OCI-LY3 (cell line): Measurements from ENCODE around the gene TMC5.

Source experiments
- EZH2phosphoT487 ChIP-seq: fragments of 200-600 bp; shearing (Covaris generic); IDR thresholded peaks from 2 replicates; pipeline ENCODE4 v1.6.1; 2018; ENCODE audit warnings: antibody characterized with exemption, mixed run types, low read depth
- TF ChIP-seq, protein P1 (sequence below): fragments of 200-600, 300-600 bp; sonication (generic); IDR thresholded peaks from 2 replicates; pipeline ENCODE4 v1.5.1; 2014; ENCODE audit warnings: antibody characterized with exemption, low read length, low read depth

DNA sequence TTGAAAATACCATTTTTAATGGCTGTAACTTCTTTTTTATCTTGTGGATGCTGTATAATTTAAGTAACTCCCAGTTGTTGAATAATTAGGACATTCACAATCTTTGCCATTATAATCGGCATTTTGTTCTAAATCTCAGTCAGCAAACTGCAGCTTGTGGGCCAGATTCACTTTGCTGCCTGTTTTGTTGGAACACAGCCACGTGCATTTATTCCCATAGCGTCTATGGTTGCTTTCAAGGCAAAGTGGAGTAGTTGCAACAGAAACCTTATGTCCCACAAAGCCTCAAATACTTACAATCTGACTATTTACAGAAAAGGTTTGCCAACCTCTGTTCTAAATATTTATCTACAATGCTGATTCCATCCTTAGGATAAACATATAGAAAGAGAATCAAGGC lies 39.2 kb upstream of the TMC5 start:
- TF ChIP-seq, protein P1, sequence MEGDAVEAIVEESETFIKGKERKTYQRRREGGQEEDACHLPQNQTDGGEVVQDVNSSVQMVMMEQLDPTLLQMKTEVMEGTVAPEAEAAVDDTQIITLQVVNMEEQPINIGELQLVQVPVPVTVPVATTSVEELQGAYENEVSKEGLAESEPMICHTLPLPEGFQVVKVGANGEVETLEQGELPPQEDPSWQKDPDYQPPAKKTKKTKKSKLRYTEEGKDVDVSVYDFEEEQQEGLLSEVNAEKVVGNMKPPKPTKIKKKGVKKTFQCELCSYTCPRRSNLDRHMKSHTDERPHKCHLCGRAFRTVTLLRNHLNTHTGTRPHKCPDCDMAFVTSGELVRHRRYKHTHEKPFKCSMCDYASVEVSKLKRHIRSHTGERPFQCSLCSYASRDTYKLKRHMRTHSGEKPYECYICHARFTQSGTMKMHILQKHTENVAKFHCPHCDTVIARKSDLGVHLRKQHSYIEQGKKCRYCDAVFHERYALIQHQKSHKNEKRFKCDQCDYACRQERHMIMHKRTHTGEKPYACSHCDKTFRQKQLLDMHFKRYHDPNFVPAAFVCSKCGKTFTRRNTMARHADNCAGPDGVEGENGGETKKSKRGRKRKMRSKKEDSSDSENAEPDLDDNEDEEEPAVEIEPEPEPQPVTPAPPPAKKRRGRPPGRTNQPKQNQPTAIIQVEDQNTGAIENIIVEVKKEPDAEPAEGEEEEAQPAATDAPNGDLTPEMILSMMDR: no peak
- no peak for TF ChIP-seq EZH2phosphoT487
